Measurements from ENCODE around the gene KLRC3. TPM values are rescaled to one million over a fixed set of nuclear protein-coding genes. Genes with fewer than 3 reads are reported as not detected.

Gene KLRC3
- total and polyA plus RNA-seq, 4 donors, result 0.08 to 0.50 (median 0.14) TPM; not detected in 1

GRCh38 chr12:10466311-10466710, 45.9 kb upstream of the KLRC3 start:
- H3K4me3 ChIP-seq (ENCODE audit: low read depth in 1 of 3, low read length in 3 of 3), result no peak overlapping the region
- H3K4me1 ChIP-seq (ENCODE audit: control insufficient read depth in 4 of 4, insufficient read depth in 4 of 4, low read length in 3 of 4), result no peaks in the 10 kb centered on the region
- no peak overlapping the region for H3K27ac ChIP-seq (ENCODE audit: low read depth in 1 of 2, low read length in 2 of 2)
- TF ChIP-seq, protein P1, sequence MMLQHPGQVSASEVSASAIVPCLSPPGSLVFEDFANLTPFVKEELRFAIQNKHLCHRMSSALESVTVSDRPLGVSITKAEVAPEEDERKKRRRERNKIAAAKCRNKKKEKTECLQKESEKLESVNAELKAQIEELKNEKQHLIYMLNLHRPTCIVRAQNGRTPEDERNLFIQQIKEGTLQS (IDR thresholded peaks at IDR 0.05), result no peak
- TF ChIP-seq RXRA (IDR thresholded peaks at IDR 0.05), result no peak
- TF ChIP-seq, protein P2, sequence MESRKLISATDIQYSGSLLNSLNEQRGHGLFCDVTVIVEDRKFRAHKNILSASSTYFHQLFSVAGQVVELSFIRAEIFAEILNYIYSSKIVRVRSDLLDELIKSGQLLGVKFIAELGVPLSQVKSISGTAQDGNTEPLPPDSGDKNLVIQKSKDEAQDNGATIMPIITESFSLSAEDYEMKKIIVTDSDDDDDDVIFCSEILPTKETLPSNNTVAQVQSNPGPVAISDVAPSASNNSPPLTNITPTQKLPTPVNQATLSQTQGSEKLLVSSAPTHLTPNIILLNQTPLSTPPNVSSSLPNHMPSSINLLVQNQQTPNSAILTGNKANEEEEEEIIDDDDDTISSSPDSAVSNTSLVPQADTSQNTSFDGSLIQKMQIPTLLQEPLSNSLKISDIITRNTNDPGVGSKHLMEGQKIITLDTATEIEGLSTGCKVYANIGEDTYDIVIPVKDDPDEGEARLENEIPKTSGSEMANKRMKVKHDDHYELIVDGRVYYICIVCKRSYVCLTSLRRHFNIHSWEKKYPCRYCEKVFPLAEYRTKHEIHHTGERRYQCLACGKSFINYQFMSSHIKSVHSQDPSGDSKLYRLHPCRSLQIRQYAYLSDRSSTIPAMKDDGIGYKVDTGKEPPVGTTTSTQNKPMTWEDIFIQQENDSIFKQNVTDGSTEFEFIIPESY (IDR thresholded peaks at IDR 0.05), result no peak
- TF ChIP-seq HNF4G (IDR thresholded peaks at IDR 0.05), result no peak
- TF ChIP-seq MAX (IDR thresholded peaks at IDR 0.05), result no peak
- TF ChIP-seq GABPA (IDR thresholded peaks at IDR 0.05 in 1 of 2, conservative IDR thresholded peaks at IDR 0.05 in 1 of 2), result no peak
- TF ChIP-seq FOXA2 (IDR thresholded peaks at IDR 0.05), result no peak
- TF ChIP-seq CTCF (IDR thresholded peaks at IDR 0.05; ENCODE audit: low read depth, low read length, missing input control), result no peak
- no peak for TF ChIP-seq TAF1 (conservative IDR thresholded peaks at IDR 0.05)
- no peak for TF ChIP-seq NR2F2 (IDR thresholded peaks at IDR 0.05)
- no peak for TF ChIP-seq HNF4A (conservative IDR thresholded peaks at IDR 0.05)
- TF ChIP-seq SP1 (IDR thresholded peaks at IDR 0.05), result no peak
- TF ChIP-seq, protein P3, sequence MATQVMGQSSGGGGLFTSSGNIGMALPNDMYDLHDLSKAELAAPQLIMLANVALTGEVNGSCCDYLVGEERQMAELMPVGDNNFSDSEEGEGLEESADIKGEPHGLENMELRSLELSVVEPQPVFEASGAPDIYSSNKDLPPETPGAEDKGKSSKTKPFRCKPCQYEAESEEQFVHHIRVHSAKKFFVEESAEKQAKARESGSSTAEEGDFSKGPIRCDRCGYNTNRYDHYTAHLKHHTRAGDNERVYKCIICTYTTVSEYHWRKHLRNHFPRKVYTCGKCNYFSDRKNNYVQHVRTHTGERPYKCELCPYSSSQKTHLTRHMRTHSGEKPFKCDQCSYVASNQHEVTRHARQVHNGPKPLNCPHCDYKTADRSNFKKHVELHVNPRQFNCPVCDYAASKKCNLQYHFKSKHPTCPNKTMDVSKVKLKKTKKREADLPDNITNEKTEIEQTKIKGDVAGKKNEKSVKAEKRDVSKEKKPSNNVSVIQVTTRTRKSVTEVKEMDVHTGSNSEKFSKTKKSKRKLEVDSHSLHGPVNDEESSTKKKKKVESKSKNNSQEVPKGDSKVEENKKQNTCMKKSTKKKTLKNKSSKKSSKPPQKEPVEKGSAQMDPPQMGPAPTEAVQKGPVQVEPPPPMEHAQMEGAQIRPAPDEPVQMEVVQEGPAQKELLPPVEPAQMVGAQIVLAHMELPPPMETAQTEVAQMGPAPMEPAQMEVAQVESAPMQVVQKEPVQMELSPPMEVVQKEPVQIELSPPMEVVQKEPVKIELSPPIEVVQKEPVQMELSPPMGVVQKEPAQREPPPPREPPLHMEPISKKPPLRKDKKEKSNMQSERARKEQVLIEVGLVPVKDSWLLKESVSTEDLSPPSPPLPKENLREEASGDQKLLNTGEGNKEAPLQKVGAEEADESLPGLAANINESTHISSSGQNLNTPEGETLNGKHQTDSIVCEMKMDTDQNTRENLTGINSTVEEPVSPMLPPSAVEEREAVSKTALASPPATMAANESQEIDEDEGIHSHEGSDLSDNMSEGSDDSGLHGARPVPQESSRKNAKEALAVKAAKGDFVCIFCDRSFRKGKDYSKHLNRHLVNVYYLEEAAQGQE (IDR thresholded peaks at IDR 0.05), result no peak
- no peak for TF ChIP-seq JUND (IDR thresholded peaks at IDR 0.05)
- no peak for TF ChIP-seq EGR1 (IDR thresholded peaks at IDR 0.05; ENCODE audit: low read depth in 2 of 2)
- TF ChIP-seq RAD21 (IDR thresholded peaks at IDR 0.05), result no peak
- TF ChIP-seq FOXA1 (IDR thresholded peaks at IDR 0.05), result no peak
- TF ChIP-seq YY1 (IDR thresholded peaks at IDR 0.05), result no peak
- no peak for DNase-seq (ENCODE audit: low spot score)
- peaks cover 0 to 7% (median 0%) of the 10 kb centered on the region in 4 donors for H3K27me3 ChIP-seq (ENCODE audit: control insufficient read depth in 4 of 4, insufficient read depth in 4 of 4, low read length in 3 of 4)
- H3K36me3 ChIP-seq (ENCODE audit: control insufficient read depth in 4 of 4, insufficient read depth in 3 of 4, low read depth in 1 of 4, low read length in 3 of 4), result no peaks in the 10 kb centered on the region
- 76% methylated on average over 4 of the region's 4 CpGs for WGBS
- H3K9ac ChIP-seq (ENCODE audit: low read depth in 1 of 2, low read length in 2 of 2), result no peak overlapping the region
- H3K9me3 ChIP-seq (ENCODE audit: control insufficient read depth in 4 of 4, low read length in 3 of 4), result no peaks in the 10 kb centered on the region
